IMR-90 (cell line): Measurements from ENCODE around the gene ARMH1.

Experiments
- BHLHE40 ChIP-seq: fragments of 150-350 bp; IDR thresholded peaks from 2 replicates; pipeline ENCODE4 v1.6.1; 2016; ENCODE audit warnings: mild to moderate bottlenecking, low read depth, low read length
- CEBPB ChIP-seq: IDR thresholded peaks from 2 replicates; pipeline ENCODE4 v1.6.1; 2012; ENCODE audit warnings: low read depth, low read length, improper control_type of control experiment
- CHD1 ChIP-seq: IDR thresholded peaks from 2 replicates; pipeline ENCODE4 v1.6.1; 2012; ENCODE audit warnings: low read depth, low read length, improper control_type of control experiment
- ELK1 ChIP-seq: fragments of 150-350 bp; IDR thresholded peaks from 2 replicates; pipeline ENCODE4 v1.6.1; 2016; ENCODE audit warnings: low read depth, mild to moderate bottlenecking, low read length, moderate library complexity, borderline replicate concordance
- FOS ChIP-seq: fragments of 150-350 bp; IDR thresholded peaks from 2 replicates; pipeline ENCODE4 v1.6.1; 2016; ENCODE audit warnings: low read depth, low read length
- MAZ ChIP-seq: IDR thresholded peaks from 2 replicates; pipeline ENCODE4 v1.6.1; 2012; ENCODE audit warnings: low read depth, mild to moderate bottlenecking, low read length, improper control_type of control experiment, moderate library complexity, borderline replicate concordance
- MXI1 ChIP-seq: IDR thresholded peaks from 2 replicates; pipeline ENCODE4 v1.6.1; 2012; ENCODE audit warnings: low read depth, mild to moderate bottlenecking, low read length, moderate library complexity, borderline replicate concordance
- POLR2A ChIP-seq: IDR thresholded peaks from 2 replicates; pipeline ENCODE4 v1.6.1; 2012; ENCODE audit warnings: mild to moderate bottlenecking, low read depth, low read length
- RAD21 ChIP-seq: IDR thresholded peaks from 2 replicates; pipeline ENCODE4 v1.6.1; 2012; ENCODE audit warnings: low read length, improper control_type of control experiment
- RFX5 ChIP-seq: IDR thresholded peaks from 2 replicates; pipeline ENCODE4 v1.8.0; 2012; ENCODE audit warnings: low read depth, mild to moderate bottlenecking, low read length, moderate library complexity
- SMC3 ChIP-seq: fragments of 150-350 bp; IDR thresholded peaks from 2 replicates; pipeline ENCODE4 v1.6.1; 2016; ENCODE audit warnings: low read depth, mild to moderate bottlenecking, antibody characterized with exemption, low read length, moderate library complexity
- TF ChIP-seq, protein P1 (sequence below): conservative IDR thresholded peaks from 2 replicates; pipeline ENCODE4 v1.5.1; 2012; ENCODE audit warnings: mild to moderate bottlenecking, low read depth, low read length, improper control_type of control experiment
- TF ChIP-seq, protein P2 (sequence below): fragments of 150-350 bp; IDR thresholded peaks from 2 replicates; pipeline ENCODE4 v1.6.1; 2017; ENCODE audit warnings: mild to moderate bottlenecking, antibody characterized with exemption, low read length, low read depth

DNA sequence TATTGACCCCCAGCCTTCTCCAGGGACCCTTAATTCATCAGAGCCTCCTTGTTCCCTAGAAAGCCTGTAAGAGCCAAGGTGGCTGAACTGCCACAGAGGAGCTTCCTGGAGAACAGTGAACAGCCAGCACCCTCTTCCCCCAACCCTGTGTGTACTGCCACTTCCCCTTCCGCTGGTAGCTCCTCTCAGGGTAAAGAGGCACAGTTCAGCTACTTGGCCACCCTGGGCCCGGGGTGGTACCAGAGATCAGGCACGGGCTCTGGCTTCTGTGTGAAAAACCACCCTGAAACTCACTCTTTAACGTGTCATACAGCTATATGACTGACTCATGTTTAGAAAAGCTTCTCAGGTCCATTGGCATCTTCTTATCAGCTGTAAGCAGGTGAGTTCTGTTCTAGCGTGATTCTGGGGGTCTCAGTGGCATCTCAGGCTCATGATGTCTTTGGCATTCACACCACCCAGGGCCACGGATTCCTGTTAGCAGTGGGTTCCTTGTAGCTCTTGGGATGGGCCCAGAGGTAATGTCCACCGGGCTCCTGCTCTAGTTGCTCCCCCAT is 22.4 kb downstream of the ARMH1 start:
- TF ChIP-seq RAD21 (no peak), BHLHE40 (no peak), SMC3 (no peak), POLR2A (no peak), CHD1 (no peak), ELK1 (no peak), MAZ (no peak), RFX5 (no peak), FOS (no peak), CEBPB (no peak), MXI1 (no peak)
- TF ChIP-seq, protein P1, sequence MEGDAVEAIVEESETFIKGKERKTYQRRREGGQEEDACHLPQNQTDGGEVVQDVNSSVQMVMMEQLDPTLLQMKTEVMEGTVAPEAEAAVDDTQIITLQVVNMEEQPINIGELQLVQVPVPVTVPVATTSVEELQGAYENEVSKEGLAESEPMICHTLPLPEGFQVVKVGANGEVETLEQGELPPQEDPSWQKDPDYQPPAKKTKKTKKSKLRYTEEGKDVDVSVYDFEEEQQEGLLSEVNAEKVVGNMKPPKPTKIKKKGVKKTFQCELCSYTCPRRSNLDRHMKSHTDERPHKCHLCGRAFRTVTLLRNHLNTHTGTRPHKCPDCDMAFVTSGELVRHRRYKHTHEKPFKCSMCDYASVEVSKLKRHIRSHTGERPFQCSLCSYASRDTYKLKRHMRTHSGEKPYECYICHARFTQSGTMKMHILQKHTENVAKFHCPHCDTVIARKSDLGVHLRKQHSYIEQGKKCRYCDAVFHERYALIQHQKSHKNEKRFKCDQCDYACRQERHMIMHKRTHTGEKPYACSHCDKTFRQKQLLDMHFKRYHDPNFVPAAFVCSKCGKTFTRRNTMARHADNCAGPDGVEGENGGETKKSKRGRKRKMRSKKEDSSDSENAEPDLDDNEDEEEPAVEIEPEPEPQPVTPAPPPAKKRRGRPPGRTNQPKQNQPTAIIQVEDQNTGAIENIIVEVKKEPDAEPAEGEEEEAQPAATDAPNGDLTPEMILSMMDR: no peak
- TF ChIP-seq, protein P2, sequence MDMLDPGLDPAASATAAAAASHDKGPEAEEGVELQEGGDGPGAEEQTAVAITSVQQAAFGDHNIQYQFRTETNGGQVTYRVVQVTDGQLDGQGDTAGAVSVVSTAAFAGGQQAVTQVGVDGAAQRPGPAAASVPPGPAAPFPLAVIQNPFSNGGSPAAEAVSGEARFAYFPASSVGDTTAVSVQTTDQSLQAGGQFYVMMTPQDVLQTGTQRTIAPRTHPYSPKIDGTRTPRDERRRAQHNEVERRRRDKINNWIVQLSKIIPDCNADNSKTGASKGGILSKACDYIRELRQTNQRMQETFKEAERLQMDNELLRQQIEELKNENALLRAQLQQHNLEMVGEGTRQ: no peak
